Measurements from ENCODE around the gene ITPR3. TPM values are rescaled to one million over a fixed set of nuclear protein-coding genes. Genes with fewer than 3 reads are reported as not detected.

Gene ITPR3
- total RNA-seq, 6 donors from 2014 or later = 95.6 to 179 (median 137) TPM

DNA sequence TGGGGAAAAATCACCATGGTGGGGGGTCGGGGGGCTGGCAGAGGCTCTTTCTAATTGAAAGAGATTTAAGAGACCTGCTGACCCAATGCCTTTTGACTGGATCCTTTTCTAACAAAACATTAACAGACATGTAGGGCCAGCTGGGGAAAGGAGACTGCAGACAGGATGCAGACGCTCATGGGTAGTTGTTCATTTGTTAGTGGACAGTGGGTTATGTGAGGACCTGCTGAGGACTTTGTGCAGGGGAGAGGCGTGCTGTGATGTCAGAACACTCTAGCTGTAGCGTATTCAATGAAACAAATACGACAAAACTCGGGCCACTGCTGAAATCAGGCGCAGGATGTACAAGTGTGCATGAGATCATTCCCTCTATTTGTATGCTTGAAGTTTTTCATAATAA, 124.4 kb downstream of the ITPR3 start:
- no peak for ATAC-seq (ENCODE audit: low FRiP score in 2 of 2)
- Histone ChIP-seq H3K9me3 (no peaks in the 10 kb centered on the region), H3K36me3 (no peaks in the 10 kb centered on the region), H3K4me3 (peak overlapping the region in 3 of 4 donors; percentile 29 to 44 (median 41)), H3K27me3 (no peaks in the 10 kb centered on the region), H3K27ac (peak overlapping the region; percentile 60 to 85 (median 80)), H3K4me1 (no peaks in the 10 kb centered on the region)
- no peak for DNase-seq
- TF ChIP-seq EP300 (IDR thresholded peaks at IDR 0.05) (no peak), POLR2AphosphoS5 (IDR thresholded peaks at IDR 0.05) (no peak), POLR2A (IDR thresholded peaks at IDR 0.05) (no peak)
- TF ChIP-seq, protein P1, sequence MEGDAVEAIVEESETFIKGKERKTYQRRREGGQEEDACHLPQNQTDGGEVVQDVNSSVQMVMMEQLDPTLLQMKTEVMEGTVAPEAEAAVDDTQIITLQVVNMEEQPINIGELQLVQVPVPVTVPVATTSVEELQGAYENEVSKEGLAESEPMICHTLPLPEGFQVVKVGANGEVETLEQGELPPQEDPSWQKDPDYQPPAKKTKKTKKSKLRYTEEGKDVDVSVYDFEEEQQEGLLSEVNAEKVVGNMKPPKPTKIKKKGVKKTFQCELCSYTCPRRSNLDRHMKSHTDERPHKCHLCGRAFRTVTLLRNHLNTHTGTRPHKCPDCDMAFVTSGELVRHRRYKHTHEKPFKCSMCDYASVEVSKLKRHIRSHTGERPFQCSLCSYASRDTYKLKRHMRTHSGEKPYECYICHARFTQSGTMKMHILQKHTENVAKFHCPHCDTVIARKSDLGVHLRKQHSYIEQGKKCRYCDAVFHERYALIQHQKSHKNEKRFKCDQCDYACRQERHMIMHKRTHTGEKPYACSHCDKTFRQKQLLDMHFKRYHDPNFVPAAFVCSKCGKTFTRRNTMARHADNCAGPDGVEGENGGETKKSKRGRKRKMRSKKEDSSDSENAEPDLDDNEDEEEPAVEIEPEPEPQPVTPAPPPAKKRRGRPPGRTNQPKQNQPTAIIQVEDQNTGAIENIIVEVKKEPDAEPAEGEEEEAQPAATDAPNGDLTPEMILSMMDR (IDR thresholded peaks at IDR 0.05) = no peak
- WGBS, 2 donors = 67 to 78% methylated on average over 6 to 7 of the region's 7 CpGs

Small RNA genes within 50 kb of the gene (small RNA-seq; reads per million reads assigned to genes)
- 0 reads per million in 4 donors for gene MIR3934

Other genes with a start within 250 kb of the ITPR3 start
- gene KIFC1, start 229.5 kb upstream of the ITPR3 start, total RNA-seq = 10 to 100 TPM in 1 of 6 donors, 1 to 10 TPM in 5; 1.2 to 11.8 (median 4.4) TPM
- gene PHF1, start 210.3 kb upstream of the ITPR3 start, total RNA-seq = 100 to 1,000 TPM in 1 of 6 donors, 10 to 100 TPM in 5; 61.7 to 150 (median 65.5) TPM
- gene CUTA, start 203.2 kb upstream of the ITPR3 start, total RNA-seq = 100 to 1,000 TPM in 4 of 6 donors, 10 to 100 TPM in 2; 53.4 to 171 (median 112) TPM
- 10 to 100 TPM in 5 of 6 donors, 1 to 10 TPM in 1; 8.2 to 57.6 (median 19.5) TPM for gene SYNGAP1, start 201.3 kb upstream of the ITPR3 start, total RNA-seq
- gene ZBTB9, start 166.7 kb upstream of the ITPR3 start, total RNA-seq = 1 to 10 TPM; 3.2 to 8.7 (median 6.1) TPM
- 10 to 100 TPM in 5 of 6 donors, 1 to 10 TPM in 1; 9.2 to 23.5 (median 13.7) TPM for gene BAK1, start 41.0 kb upstream of the ITPR3 start, total RNA-seq
- 10 to 100 TPM in 5 of 6 donors, 1 to 10 TPM in 1; 8.9 to 53.0 (median 18.2) TPM for gene UQCC2, start 90.4 kb downstream of the ITPR3 start, total RNA-seq
- gene IP6K3, start 125.6 kb downstream of the ITPR3 start, total RNA-seq = 10 to 100 TPM in 1 of 6 donors, 1 to 10 TPM in 5; 1.9 to 11.5 (median 4.9) TPM
- gene LEMD2, start 167.8 kb downstream of the ITPR3 start, total RNA-seq = 100 to 1,000 TPM in 2 of 6 donors, 10 to 100 TPM in 4; 51.1 to 118 (median 66.2) TPM
- not detected for gene MLN, start 182.7 kb downstream of the ITPR3 start, total RNA-seq